GM12892 (cell line): ENCODE data around the gene ETV2.

Experiments used
- POLR2A ChIP-seq: IDR thresholded peaks from 2 replicates; pipeline ENCODE4 v1.6.1; 2011; ENCODE audit warnings: low read depth, low read length, control low read depth
- POLR2AphosphoS5 ChIP-seq: IDR thresholded peaks from 2 replicates; pipeline ENCODE4 v1.6.1; 2011; ENCODE audit warnings: low read depth, low read length, control low read depth

DNA sequence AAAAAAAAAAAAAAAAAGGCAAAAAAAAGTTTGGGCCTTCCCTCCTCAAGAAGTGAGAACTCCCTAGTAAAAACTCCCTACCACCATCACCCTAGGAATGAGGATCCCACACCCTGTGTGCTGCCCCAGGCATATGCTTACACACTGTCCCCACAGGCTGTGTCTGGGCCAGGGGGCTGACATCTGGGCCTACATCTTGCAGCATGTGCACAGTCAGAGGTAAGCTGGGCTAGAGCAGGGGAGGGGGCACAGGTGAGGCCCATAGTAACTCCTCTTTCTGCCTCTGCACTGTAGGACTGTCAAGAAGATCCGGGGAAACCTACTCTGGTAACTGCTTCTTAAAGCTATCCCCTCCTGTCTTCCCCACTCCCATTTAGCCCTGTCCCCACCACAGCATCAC, 28.0 kb upstream of the ETV2 start:
- TF ChIP-seq POLR2AphosphoS5 (no peak), POLR2A (no peak)
